Measurements from ENCODE around the gene OR10A3. TPM values are rescaled to one million over a fixed set of nuclear protein-coding genes. Genes with fewer than 3 reads are reported as not detected.

The OR10A3 gene
- total RNA-seq, 2 donors from 2014 or later, result not detected

DNA sequence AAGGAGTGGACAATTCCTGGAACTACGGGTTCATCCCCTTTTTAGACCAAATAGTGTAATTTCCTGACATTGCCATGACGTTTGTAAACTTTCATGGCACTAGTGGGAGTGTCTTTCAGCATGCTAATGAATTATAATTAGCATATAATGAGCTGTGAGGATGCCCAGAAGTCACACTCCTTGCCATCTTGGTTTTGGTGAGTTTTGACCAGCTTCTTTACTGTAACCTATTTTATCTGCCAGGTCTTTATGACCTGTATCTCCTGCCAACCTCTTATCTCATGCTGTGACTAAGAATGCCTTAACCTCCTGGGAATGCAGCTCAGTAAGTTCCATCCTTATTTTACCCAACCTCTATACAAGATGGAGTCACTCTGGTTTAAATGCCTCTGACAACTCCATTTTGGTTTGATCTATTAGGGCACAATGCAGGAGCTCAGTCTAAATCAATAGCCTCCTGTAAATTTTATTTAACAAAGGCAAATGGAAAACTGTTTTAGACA, 31.2 kb downstream of the OR10A3 start:
- 70 to 88% methylated on average over 1 to 2 of the region's 2 CpGs for WGBS, 2 experiments (ENCODE audit: insufficient coverage in 1 of 2, insufficient read length in 1 of 2)
- H3K9ac ChIP-seq (ENCODE audit: extremely low read depth, low read length, poor library complexity, severe bottlenecking), result no peak overlapping the region
- Mint-ChIP-seq H3K4me1 (peaks cover 73% of the 10 kb centered on the region), H3K36me3 (ENCODE audit: low read depth) (no peaks in the 10 kb centered on the region), H3K4me3 (no peak overlapping the region), H3K27me3 (ENCODE audit: insufficient read depth) (no peaks in the 10 kb centered on the region), H3K9me3 (no peaks in the 10 kb centered on the region), H3K27ac (no peak overlapping the region)
- no peaks in the 10 kb centered on the region for H3K36me3 ChIP-seq (ENCODE audit: control insufficient read depth, insufficient read depth, low read length)
- H3K27ac ChIP-seq (ENCODE audit: low read depth, low read length), result no peak overlapping the region
- H3K4me1 ChIP-seq (ENCODE audit: control insufficient read depth, insufficient read depth, low read length), result peaks cover 19% of the 10 kb centered on the region
- H3K9me3 ChIP-seq (ENCODE audit: control insufficient read depth, low read length), result no peaks in the 10 kb centered on the region
- no peaks in the 10 kb centered on the region for H3K27me3 ChIP-seq (ENCODE audit: control insufficient read depth, insufficient read depth, low read length, poor library complexity, severe bottlenecking)
- peak overlapping the region; percentile 47 for H3K4me3 ChIP-seq (ENCODE audit: low read length)
- no peak for DNase-seq
- TF ChIP-seq, protein P1, sequence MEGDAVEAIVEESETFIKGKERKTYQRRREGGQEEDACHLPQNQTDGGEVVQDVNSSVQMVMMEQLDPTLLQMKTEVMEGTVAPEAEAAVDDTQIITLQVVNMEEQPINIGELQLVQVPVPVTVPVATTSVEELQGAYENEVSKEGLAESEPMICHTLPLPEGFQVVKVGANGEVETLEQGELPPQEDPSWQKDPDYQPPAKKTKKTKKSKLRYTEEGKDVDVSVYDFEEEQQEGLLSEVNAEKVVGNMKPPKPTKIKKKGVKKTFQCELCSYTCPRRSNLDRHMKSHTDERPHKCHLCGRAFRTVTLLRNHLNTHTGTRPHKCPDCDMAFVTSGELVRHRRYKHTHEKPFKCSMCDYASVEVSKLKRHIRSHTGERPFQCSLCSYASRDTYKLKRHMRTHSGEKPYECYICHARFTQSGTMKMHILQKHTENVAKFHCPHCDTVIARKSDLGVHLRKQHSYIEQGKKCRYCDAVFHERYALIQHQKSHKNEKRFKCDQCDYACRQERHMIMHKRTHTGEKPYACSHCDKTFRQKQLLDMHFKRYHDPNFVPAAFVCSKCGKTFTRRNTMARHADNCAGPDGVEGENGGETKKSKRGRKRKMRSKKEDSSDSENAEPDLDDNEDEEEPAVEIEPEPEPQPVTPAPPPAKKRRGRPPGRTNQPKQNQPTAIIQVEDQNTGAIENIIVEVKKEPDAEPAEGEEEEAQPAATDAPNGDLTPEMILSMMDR (conservative IDR thresholded peaks at IDR 0.05), result no peak

DNA sequence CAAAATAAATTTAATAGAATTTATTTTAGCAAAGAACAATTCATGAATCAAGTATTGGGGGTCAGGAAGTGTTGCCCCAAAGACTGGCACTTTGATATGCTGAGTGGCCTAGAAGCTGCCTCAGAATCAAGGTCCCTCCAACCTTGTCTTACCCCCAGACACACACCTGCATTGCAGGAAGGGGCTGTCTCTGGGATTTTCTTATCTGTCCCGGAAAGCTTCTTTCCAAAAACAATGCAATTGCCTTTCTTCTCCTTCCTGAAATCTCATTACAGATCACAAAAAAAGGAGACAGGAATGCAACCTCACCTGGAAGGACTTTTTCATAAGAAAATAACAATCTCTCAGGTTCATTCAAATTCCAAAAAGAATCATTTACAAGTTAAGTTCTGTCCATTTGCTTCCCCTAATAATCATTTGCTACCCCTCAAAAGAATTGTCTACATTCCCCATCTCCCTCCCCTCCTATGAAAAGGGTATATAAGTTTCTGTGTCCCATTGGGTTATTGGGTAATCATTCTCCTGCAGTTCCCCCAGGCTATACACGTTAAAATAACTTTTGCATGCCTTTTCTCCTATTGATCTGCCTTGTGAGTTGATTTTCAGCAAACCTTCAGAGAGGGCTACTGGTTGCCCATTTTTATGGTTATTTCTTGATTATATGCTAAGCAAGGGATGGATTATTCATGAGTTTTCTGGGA, 31.8 kb downstream of the OR10A3 start:
- no peaks in the 10 kb centered on the region for H3K36me3 Mint-ChIP-seq (ENCODE audit: low read depth)
- peak overlapping the region; percentile 87 for H3K27ac Mint-ChIP-seq

DNA sequence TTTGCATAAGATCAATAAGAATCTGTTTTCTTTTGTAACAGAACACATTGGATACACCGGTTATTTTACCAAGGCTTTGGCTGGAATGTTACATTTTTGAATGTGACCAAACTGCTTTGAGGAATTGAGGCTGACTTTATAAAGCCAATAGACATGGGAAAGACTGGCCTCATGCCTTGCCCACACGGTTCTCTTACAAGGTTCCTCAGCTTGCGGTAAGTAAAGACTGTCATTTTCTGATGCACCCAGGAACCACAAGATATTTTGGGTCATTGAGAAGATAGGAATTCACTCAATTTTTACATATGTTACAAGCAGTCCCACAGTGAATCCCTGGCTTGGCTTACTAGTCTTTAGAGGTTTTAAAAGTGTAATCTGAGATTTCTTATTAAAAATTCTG, 34.4 kb downstream of the OR10A3 start:
- WGBS, 2 experiments (ENCODE audit: insufficient coverage in 1 of 2, insufficient read length in 1 of 2), result 48 to 52% methylated on average over 3 of the region's 3 CpGs
- H3K36me3 Mint-ChIP-seq (ENCODE audit: low read depth), result peaks cover 19% of the 10 kb centered on the region
- peaks cover 82% of the 10 kb centered on the region for H3K4me1 Mint-ChIP-seq
- no peaks in the 10 kb centered on the region for H3K27me3 Mint-ChIP-seq (ENCODE audit: insufficient read depth)
- Histone ChIP-seq H3K36me3 (ENCODE audit: control insufficient read depth, insufficient read depth, low read length) (peaks cover 27% of the 10 kb centered on the region), H3K9ac (ENCODE audit: extremely low read depth, low read length, poor library complexity, severe bottlenecking) (peak overlapping the region; percentile 88), H3K27ac (ENCODE audit: low read depth, low read length) (no peak overlapping the region), H3K9me3 (ENCODE audit: control insufficient read depth, low read length) (peaks cover 7% of the 10 kb centered on the region), H3K4me3 (ENCODE audit: low read length) (peak overlapping the region; percentile 97), H3K27me3 (ENCODE audit: control insufficient read depth, insufficient read depth, low read length, poor library complexity, severe bottlenecking) (no peaks in the 10 kb centered on the region), H3K4me1 (ENCODE audit: control insufficient read depth, insufficient read depth, low read length) (peaks cover 24% of the 10 kb centered on the region)
- no peaks in the 10 kb centered on the region for H3K9me3 Mint-ChIP-seq
- no peak for DNase-seq
- TF ChIP-seq, protein P1 (conservative IDR thresholded peaks at IDR 0.05), result no peak
- peak overlapping the region; percentile 93 for H3K27ac Mint-ChIP-seq
- peak overlapping the region; percentile 74 for H3K4me3 Mint-ChIP-seq

More for the DNA sequence above, 31.8 kb downstream of the OR10A3 start:
- Mint-ChIP-seq H3K4me1 (peaks cover 72% of the 10 kb centered on the region), H3K27me3 (ENCODE audit: insufficient read depth) (no peaks in the 10 kb centered on the region), H3K9me3 (no peaks in the 10 kb centered on the region), H3K4me3 (no peak overlapping the region)
- peaks cover 19% of the 10 kb centered on the region for H3K4me1 ChIP-seq (ENCODE audit: control insufficient read depth, insufficient read depth, low read length)
- TF ChIP-seq, protein P1 (conservative IDR thresholded peaks at IDR 0.05), result no peak
- H3K9ac ChIP-seq (ENCODE audit: extremely low read depth, low read length, poor library complexity, severe bottlenecking), result no peak overlapping the region
- H3K9me3 ChIP-seq (ENCODE audit: control insufficient read depth, low read length), result no peaks in the 10 kb centered on the region
- peak overlapping the region; percentile 47 for H3K4me3 ChIP-seq (ENCODE audit: low read length)
- no peaks in the 10 kb centered on the region for H3K27me3 ChIP-seq (ENCODE audit: control insufficient read depth, insufficient read depth, low read length, poor library complexity, severe bottlenecking)
- DNase-seq, result peak; percentile 58
- H3K27ac ChIP-seq (ENCODE audit: low read depth, low read length), result no peak overlapping the region
- H3K36me3 ChIP-seq (ENCODE audit: control insufficient read depth, insufficient read depth, low read length), result peaks cover under 1% of the 10 kb centered on the region
- 30 to 71% methylated on average over 1 to 2 of the region's 2 CpGs for whole genome bisulfite sequencing, 2 experiments (ENCODE audit: insufficient coverage in 1 of 2, insufficient read length in 1 of 2)

Measured in endodermal cell (in vitro differentiated cells).